Measurements from ENCODE around the gene EIF4G3. TPM values are rescaled to one million over a fixed set of nuclear protein-coding genes. Genes with fewer than 3 reads are reported as not detected.

EIF4G3 gene
- total and polyA plus RNA-seq, 2 of the 8 experiments (the other 6 are each of a cell fraction or from before 2014, with no cell fraction given) = 47.5 to 66.6 TPM

DNA sequence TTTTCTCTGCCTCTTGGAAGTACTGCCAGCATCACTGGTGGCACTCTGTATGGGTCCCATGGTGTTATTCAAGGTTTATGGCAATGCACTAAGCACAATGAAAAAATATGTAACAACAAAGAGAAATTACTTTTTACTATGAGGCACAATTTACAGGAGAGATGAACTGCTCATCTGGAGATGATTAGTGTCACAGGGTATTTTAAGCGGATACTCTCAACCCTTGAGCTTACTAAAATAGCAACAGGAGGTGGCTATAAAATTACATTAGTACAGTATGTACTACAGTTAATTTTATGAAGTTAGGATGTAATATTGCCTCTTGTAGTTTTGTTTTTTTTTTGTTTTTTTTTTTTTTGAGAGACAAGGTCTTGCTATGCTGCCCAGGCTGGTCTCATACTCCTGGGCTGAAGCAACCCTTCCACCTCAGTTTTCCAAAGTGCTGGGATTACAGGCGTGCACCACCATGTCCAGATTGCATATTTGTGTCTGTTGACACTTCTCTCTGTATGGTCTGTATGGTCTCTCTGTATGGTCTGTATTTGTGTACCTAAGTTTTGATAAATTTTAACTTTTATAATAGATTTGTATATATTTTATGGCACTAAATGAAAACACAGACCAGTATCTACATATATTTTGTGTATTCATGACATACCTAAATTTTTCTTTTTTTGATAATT lies 214.0 kb downstream of the EIF4G3 start:
- Histone ChIP-seq H3K27me3 (replicated peaks in 1 of 4; ENCODE audit: control insufficient read depth in 3 of 4, extremely low read depth in 1 of 4, insufficient read depth in 3 of 4, low read length in 3 of 4) (no peaks in the 10 kb centered on the region), H2BK120ac (replicated peaks; ENCODE audit: low read depth, low read length) (no peak overlapping the region), H2AFZ (ENCODE audit: low read length) (no peak overlapping the region), H3K4me2 (ENCODE audit: insufficient read depth in 1 of 2, low read depth in 2 of 2, low read length in 2 of 2) (no peak overlapping the region), H3K36me3 (ENCODE audit: control insufficient read depth in 2 of 4, insufficient read depth in 4 of 4, low read length in 3 of 4) (no peaks in the 10 kb centered on the region), H3K4ac (replicated peaks; ENCODE audit: insufficient read length, low read depth, low read length) (no peak overlapping the region), H3K4me1 (replicated peaks in 1 of 4; ENCODE audit: control insufficient read depth in 3 of 4, insufficient read depth in 4 of 4, low read length in 3 of 4) (peaks cover 0 to 2% (median 0%) of the 10 kb centered on the region in 4 experiments; a peak in 1 of 7 replicates), H2AK5ac (ENCODE audit: low read depth, low read length) (no peak overlapping the region), H2BK15ac (ENCODE audit: low read length) (no peak overlapping the region), H3K14ac (ENCODE audit: insufficient read length) (no peak overlapping the region), H4K91ac (replicated peaks; ENCODE audit: insufficient read length, low read length) (no peak overlapping the region), H3K4me3 (ENCODE audit: extremely low read depth in 1 of 4, insufficient read depth in 2 of 4, low read depth in 3 of 4, low read length in 4 of 4) (no peak overlapping the region), H4K5ac (ENCODE audit: insufficient read length, low read depth, low read length) (no peak overlapping the region), H3K23ac (ENCODE audit: insufficient read length) (no peak overlapping the region), H3K23me2 (ENCODE audit: low read depth, low read length) (no peaks in the 10 kb centered on the region), H3K79me1 (ENCODE audit: low read depth, low read length) (no peaks in the 10 kb centered on the region), H2BK20ac (ENCODE audit: low read length) (no peak overlapping the region), H4K20me1 (replicated peaks in 1 of 2; ENCODE audit: control insufficient read depth in 1 of 2, insufficient read depth in 2 of 2, low read length in 2 of 2) (peaks cover 0 to 3% of the 10 kb centered on the region in 2 experiments), H3K9ac (replicated peaks in 1 of 4; ENCODE audit: extremely low read depth in 1 of 4, low read depth in 3 of 4, low read length in 3 of 4) (no peak overlapping the region), H2BK12ac (ENCODE audit: low read depth, low read length) (no peak overlapping the region), H3K56ac (replicated peaks; ENCODE audit: insufficient read length, low read depth, low read length) (no peak overlapping the region), H3K27ac (ENCODE audit: low read depth, low read length) (no peak overlapping the region), H4K8ac (ENCODE audit: extremely low read depth, insufficient read depth, low read length) (no peak overlapping the region), H2BK5ac (ENCODE audit: low read depth, low read length) (no peak overlapping the region), H3K79me2 (ENCODE audit: control insufficient read depth in 1 of 2, insufficient read depth in 2 of 2, low read length in 2 of 2) (no peaks in the 10 kb centered on the region), H3K18ac (ENCODE audit: extremely low read depth, low read length) (no peak overlapping the region), H3K9me3 (ENCODE audit: insufficient read depth in 2 of 2, low read depth in 1 of 2, low read length in 1 of 2) (no peaks in the 10 kb centered on the region)
- ChIA-PET CTCF (ENCODE audit: partially characterized antibody) (no interaction called here), POLR2A (ENCODE audit: partially characterized antibody) (no interaction called here)
- FAIRE-seq (no peak), DNase-seq (ENCODE audit: low read depth in 1 of 2, low spot score in 2 of 2) (no peak)
- 88% methylated on average over 2 of the region's 2 CpGs; no CpG with 5 or more reads in 1 of the 2 experiments for WGBS, 2 experiments (ENCODE audit: extremely low coverage in 1 of 2, insufficient coverage in 1 of 2, insufficient read length in 1 of 2, insufficient replicate concordance in 2 of 2, low coverage in 1 of 2, low lambda C conversion rate in 2 of 2, missing lambda C conversion rate in 1 of 2)
- TF ChIP-seq BCL11A (IDR thresholded peaks at IDR 0.05; ENCODE audit: low read depth in 2 of 2, low read length in 2 of 2) (no peak), CHD2 (IDR thresholded peaks at IDR 0.05; ENCODE audit: low read length) (no peak), POU5F1 (IDR thresholded peaks at IDR 0.05; ENCODE audit: low read depth, low read length) (no peak), SIN3A (conservative IDR thresholded peaks at IDR 0.05 in 1 of 2, IDR thresholded peaks at IDR 0.05 in 1 of 2; ENCODE audit: low read depth in 1 of 2, low read length in 2 of 2) (no peak), KDM5A (IDR thresholded peaks at IDR 0.05; ENCODE audit: low read length) (no peak), TAF7 (optimal IDR thresholded peaks at IDR 0.05; ENCODE audit: borderline replicate concordance, low read depth, low read length) (no peak), JUN (IDR thresholded peaks at IDR 0.05; ENCODE audit: low read depth, low read length) (no peak)
- TF ChIP-seq, protein P1, sequence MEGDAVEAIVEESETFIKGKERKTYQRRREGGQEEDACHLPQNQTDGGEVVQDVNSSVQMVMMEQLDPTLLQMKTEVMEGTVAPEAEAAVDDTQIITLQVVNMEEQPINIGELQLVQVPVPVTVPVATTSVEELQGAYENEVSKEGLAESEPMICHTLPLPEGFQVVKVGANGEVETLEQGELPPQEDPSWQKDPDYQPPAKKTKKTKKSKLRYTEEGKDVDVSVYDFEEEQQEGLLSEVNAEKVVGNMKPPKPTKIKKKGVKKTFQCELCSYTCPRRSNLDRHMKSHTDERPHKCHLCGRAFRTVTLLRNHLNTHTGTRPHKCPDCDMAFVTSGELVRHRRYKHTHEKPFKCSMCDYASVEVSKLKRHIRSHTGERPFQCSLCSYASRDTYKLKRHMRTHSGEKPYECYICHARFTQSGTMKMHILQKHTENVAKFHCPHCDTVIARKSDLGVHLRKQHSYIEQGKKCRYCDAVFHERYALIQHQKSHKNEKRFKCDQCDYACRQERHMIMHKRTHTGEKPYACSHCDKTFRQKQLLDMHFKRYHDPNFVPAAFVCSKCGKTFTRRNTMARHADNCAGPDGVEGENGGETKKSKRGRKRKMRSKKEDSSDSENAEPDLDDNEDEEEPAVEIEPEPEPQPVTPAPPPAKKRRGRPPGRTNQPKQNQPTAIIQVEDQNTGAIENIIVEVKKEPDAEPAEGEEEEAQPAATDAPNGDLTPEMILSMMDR (IDR thresholded peaks at IDR 0.05; ENCODE audit: control extremely low read depth in 1 of 3, insufficient read depth in 1 of 3, low read depth in 1 of 3, low read length in 3 of 3) = no peak
- TF ChIP-seq, protein P2, sequence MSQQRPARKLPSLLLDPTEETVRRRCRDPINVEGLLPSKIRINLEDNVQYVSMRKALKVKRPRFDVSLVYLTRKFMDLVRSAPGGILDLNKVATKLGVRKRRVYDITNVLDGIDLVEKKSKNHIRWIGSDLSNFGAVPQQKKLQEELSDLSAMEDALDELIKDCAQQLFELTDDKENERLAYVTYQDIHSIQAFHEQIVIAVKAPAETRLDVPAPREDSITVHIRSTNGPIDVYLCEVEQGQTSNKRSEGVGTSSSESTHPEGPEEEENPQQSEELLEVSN (IDR thresholded peaks at IDR 0.05) = no peak
